K562 (cell line): ENCODE measurements around the gene USB1. TPM values are rescaled to one million over a fixed set of nuclear protein-coding genes. Genes with fewer than 3 reads are reported as not detected.

ENCODE experiments used
- ATAC-seq: fragments of 200-7000 bp; cut with Tn5 transposase; 3 replicates; pipeline ENCODE4 v1.9.1; 2020; ENCODE audit warnings: moderate library complexity
- BruUV-seq: library from RNA; stranded (reverse); fragments of 400-500 nt; replicated peaks from 2 replicates; lab custom pipeline; 2021; lab: Mats Ljungman, UMichigan
- CTCF ChIA-PET: fragments of 300-600 bp; formaldehyde crosslinking; extraction: SDS; loops from one replicate; lab custom pipeline; 2021; ENCODE audit warnings: low intra/inter-chr PET ratio; lab: Yijun Ruan, JAX
- POLR2A ChIA-PET: fragments of 300-600, 350-650 bp; sonication (Branson Sonifier 250); formaldehyde crosslinking; extraction: SDS; loops from one replicate; lab custom pipeline; 2021; ENCODE audit warnings: antibody characterized with exemption, inconsistent platforms; lab: Yijun Ruan, JAX
- DNase-seq, 4 experiments: peaks; one replicate each; pipeline versions ENCODE4 v3.0.0 to v3.0.0-alpha.2; 2011 to 2018; ENCODE audit warnings: low spot score in 3 of 4, mixed read lengths in 3 of 4; ENCODE audit errors: extremely low read depth in 1 of 4
- FAIRE-seq: peaks from 2 replicates; lab custom pipeline; 2011; peaks lifted over from hg19 to GRCh38; lab: Jason Lieb, UNC
- H2AFZ ChIP-seq: 2 replicates; pipeline ENCODE4 v1.6.0; 2011; ENCODE audit warnings: low read depth, low read length, control low read depth, inconsistent platforms
- H3K27ac ChIP-seq: fragments of 200-600 bp; 3 replicates; pipeline ENCODE4 v1.8.0; 2011; ENCODE audit warnings: low read depth, mild to moderate bottlenecking, control low read depth, inconsistent platforms, low read length, moderate library complexity, mixed read lengths; ENCODE audit errors: extremely low read depth
- H3K27me3 ChIP-seq, 2 experiments: fragments of 300-600 bp in 1 of 2; 2 replicates in 1 of 2; 3 replicates in 1 of 2; pipeline versions ENCODE4 v1.6.0 to v1.8.0; 2011; ENCODE audit warnings: inconsistent platforms in 2 of 2, low read length in 2 of 2, mild to moderate bottlenecking in 1 of 2, mixed read lengths in 1 of 2, moderate library complexity in 1 of 2; ENCODE audit not compliant: control insufficient read depth in 2 of 2, insufficient read depth in 2 of 2
- H3K36me3 ChIP-seq: fragments of 300-600 bp; 3 replicates; pipeline ENCODE4 v1.8.0; 2011; ENCODE audit warnings: mild to moderate bottlenecking, low read length, inconsistent platforms; ENCODE audit not compliant: control insufficient read depth, insufficient read depth
- H3K4me1 ChIP-seq, 2 experiments: fragments of 200-600 bp in 1 of 2; replicated peaks in 1 of 2; 2 replicates in 1 of 2; 3 replicates in 1 of 2; pipeline versions ENCODE4 v1.5.1 to v1.8.0; 2011; ENCODE audit warnings: inconsistent platforms in 2 of 2, low read length in 2 of 2, mild to moderate bottlenecking in 1 of 2, mixed read lengths in 1 of 2, moderate library complexity in 1 of 2; ENCODE audit not compliant: control insufficient read depth in 2 of 2, insufficient read depth in 2 of 2
- H3K4me2 ChIP-seq: 2 replicates; pipeline ENCODE4 v1.6.1; 2011; ENCODE audit warnings: low read length, control low read depth, inconsistent platforms, mixed read lengths; ENCODE audit not compliant: insufficient read depth
- H3K4me3 ChIP-seq: fragments of 200-600 bp; sonication (generic), shearing (Covaris generic); 2 replicates; pipeline ENCODE4 v1.5.1; 2016; ENCODE audit warnings: control low read depth, inconsistent platforms
- H3K79me2 ChIP-seq: fragments of 200-600 bp; 3 replicates; pipeline ENCODE4 v1.8.0; 2011; ENCODE audit warnings: low read length, inconsistent platforms; ENCODE audit not compliant: control insufficient read depth, insufficient read depth
- H3K9ac ChIP-seq, 2 experiments: 2 replicates each; pipeline versions ENCODE4 v1.6.0 to v1.6.1; 2011; ENCODE audit warnings: low read depth in 2 of 2, low read length in 2 of 2, control low read depth in 1 of 2, inconsistent platforms in 1 of 2, mild to moderate bottlenecking in 1 of 2, mixed read lengths in 1 of 2; ENCODE audit not compliant: insufficient read depth in 1 of 2
- H3K9me1 ChIP-seq: one replicate; pipeline ENCODE4 v1.6.0; 2011; ENCODE audit warnings: inconsistent platforms, mild to moderate bottlenecking, low read length, moderate library complexity; ENCODE audit not compliant: control insufficient read depth, insufficient read depth
- H3K9me3 ChIP-seq: replicated peaks from 2 replicates; pipeline ENCODE4 v1.5.1; 2011; ENCODE audit warnings: low read depth, low read length, inconsistent platforms; ENCODE audit not compliant: control insufficient read depth, insufficient read depth
- H4K20me1 ChIP-seq: replicated peaks from 2 replicates; pipeline ENCODE4 v1.6.1; 2011; ENCODE audit warnings: low read length, inconsistent platforms, mixed read lengths; ENCODE audit not compliant: control insufficient read depth, insufficient read depth
- ARID2 ChIP-seq: fragments of 450-650 bp; IDR thresholded peaks from 2 replicates; pipeline ENCODE4 v1.6.1; 2017; ENCODE audit warnings: antibody characterized with exemption, mild to moderate bottlenecking
- ARNT ChIP-seq, 2 experiments: fragments of 450-650 bp; IDR thresholded peaks; 2 replicates each; pipeline ENCODE4 v1.6.1; 2016; ENCODE audit warnings: mild to moderate bottlenecking in 1 of 2
- ATF4 ChIP-seq: fragments of 450-650 bp; formaldehyde crosslinking; IDR thresholded peaks from 2 replicates; pipeline ENCODE4 v1.4.0; 2022; ENCODE audit warnings: mild to moderate bottlenecking, moderate library complexity
- BRF2 ChIP-seq: IDR thresholded peaks from 3 replicates; pipeline ENCODE4 v1.6.1; 2011; ENCODE audit warnings: borderline replicate concordance, mild to moderate bottlenecking; ENCODE audit not compliant: insufficient read length, insufficient read depth
- DDX20 ChIP-seq: fragments of 450-650 bp; IDR thresholded peaks from 2 replicates; pipeline ENCODE4 v1.6.1; 2016; ENCODE audit warnings: missing genetic modification characterization, low read depth, mild to moderate bottlenecking, missing compliant biosample characterization, moderate library complexity
- HINFP ChIP-seq: fragments of 450-650 bp; conservative IDR thresholded peaks from 2 replicates; pipeline ENCODE4 v1.6.1; 2016; ENCODE audit warnings: missing genetic modification characterization, low read depth, mild to moderate bottlenecking, control low read depth, missing compliant biosample characterization
- LCOR ChIP-seq: sonication (generic); formaldehyde crosslinking; IDR thresholded peaks from 2 replicates; pipeline ENCODE4 v1.8.0; 2022; ENCODE audit warnings: mild to moderate bottlenecking, missing genetic modification reagents
- MCM2 ChIP-seq: fragments of 450-650 bp; IDR thresholded peaks from 2 replicates; pipeline ENCODE4 v1.6.1; 2017; ENCODE audit warnings: low read depth, mild to moderate bottlenecking
- MIER1 ChIP-seq: fragments of 450-650 bp; IDR thresholded peaks from 2 replicates; pipeline ENCODE4 v1.6.1; 2016; ENCODE audit warnings: antibody characterized with exemption, mild to moderate bottlenecking, low read depth
- MTA1 ChIP-seq: fragments of 450-650 bp; IDR thresholded peaks from 2 replicates; pipeline ENCODE4 v1.6.1; 2017; ENCODE audit warnings: borderline replicate concordance
- NCOR1 ChIP-seq: fragments of 450-650 bp; IDR thresholded peaks from 2 replicates; pipeline ENCODE4 v1.6.1; 2016; ENCODE audit warnings: mild to moderate bottlenecking, moderate library complexity
- PCBP1 ChIP-seq: fragments of 200-400 bp; formaldehyde crosslinking; IDR thresholded peaks from 2 replicates; pipeline ENCODE4 v1.6.1; 2018; ENCODE audit warnings: mild to moderate bottlenecking, low read depth, low read length; ENCODE audit not compliant: poor library complexity, severe bottlenecking
- TAF1 ChIP-seq: IDR thresholded peaks from 2 replicates; pipeline ENCODE4 v1.6.1; 2011; ENCODE audit warnings: mild to moderate bottlenecking, low read length, moderate library complexity; ENCODE audit not compliant: insufficient read depth, control insufficient read depth, severe bottlenecking; ENCODE audit errors: extremely low read depth
- TFAM ChIP-seq: fragments of 250-450 bp; sonication (Bioruptor Pico); conservative IDR thresholded peaks from 2 replicates; pipeline ENCODE4 v1.5.0; 2021; ENCODE audit warnings: mild to moderate bottlenecking, moderate library complexity
- ZNF24 ChIP-seq: fragments of 450-650 bp; IDR thresholded peaks from 2 replicates; pipeline ENCODE4 v1.6.1; 2016
- ZNF586 ChIP-seq: fragments of 450-650 bp; formaldehyde crosslinking; conservative IDR thresholded peaks from 2 replicates; pipeline ENCODE4 v1.4.0; 2020; ENCODE audit warnings: mild to moderate bottlenecking, moderate library complexity
- WGBS: fragments of 100-300 bp; shearing (Covaris generic); methylation state at CpG from one replicate; pipeline ENCODE4 v1.1.6; 2016; ENCODE audit warnings: low coverage, mixed read lengths; ENCODE audit not compliant: insufficient coverage; ENCODE audit errors: missing lambda C conversion rate; 5-methylcytosine and 5-hydroxymethylcytosine counted together
- in situ Hi-C: fragments of 300-500 bp; cut with MboI; formaldehyde crosslinking; loops from 4 replicates; pipeline ENCODE4 v1.15.0; 2018; ENCODE audit warnings: inconsistent platforms, mixed read lengths
- intact Hi-C: fragments of 100-400 bp; cut with micrococcal nuclease; formaldehyde crosslinking; loops from 2 replicates; pipeline ENCODE4 v1.14.2; 2022
- polyA plus RNA-seq, 8 experiments: library from polyadenylated mRNA; depleted of rRNA in 4 of 8; stranded (reverse) in 5 of 8; unstranded in 3 of 8; fragments of >200 nt; fragmentation: Nextera tagmentation in 2 of 8; fragmentation: Illumina TruSeq in 1 of 8; extraction: Ambion mirVana in 2 of 8; extraction: Trizol in 1 of 8; gene quantifications; 2 replicates each; pipeline versions ENCODE4 v1.2.1 to v1.2.3, GENCODE V29; 2011 to 2014; ENCODE audit warnings: inconsistent platforms in 1 of 8, missing spikeins in 1 of 8
- total RNA-seq, 7 experiments: library from RNA; depleted of rRNA in 6 of 7; stranded (reverse); fragments of >200 nt in 6 of 7; fragmentation: Illumina TruSeq in 2 of 7; extraction: Trizol in 2 of 7; gene quantifications; 2 replicates each; pipeline versions ENCODE4 v1.2.1 to v1.2.3, GENCODE V29; 2011 to 2021; ENCODE audit warnings: low replicate concordance in 1 of 7

Gene USB1
- total and polyA plus RNA-seq, 9 of the 15 experiments (the other 6 are each of a cell fraction or from before 2014, with no cell fraction given): 11.6 to 73.6 (median 19.4) TPM

GRCh38 chr16:58043571-58044155 is 42.5 kb downstream of the USB1 start:
- ATAC-seq (no peak), FAIRE-seq (no peak)
- H3K4me2 ChIP-seq: no peak overlapping the region
- no peaks in the 10 kb centered on the region for H3K9me1 ChIP-seq
- H3K36me3 ChIP-seq: peaks cover 37% of the 10 kb centered on the region; the same call in 2 of the 3 replicates
- no peak overlapping the region; a peak in 1 of 4 replicates for H3K9ac ChIP-seq
- no peak overlapping the region for H3K27ac ChIP-seq
- no TSS peak for BruUV-seq
- in situ Hi-C loops: no loop called here
- TF ChIP-seq TAF1 (no peak), NCOR1 (no peak), LCOR (no peak), ZNF24 (no peak), ZNF586 (CRISPR knock-in tag) (no peak), PCBP1 (no peak), TFAM (no peak), MIER1 (no peak), HINFP (no peak), ATF4 (no peak), DDX20 (tag) (no peak), ARID2 (no peak), ARNT (IDR thresholded peaks at IDR 0.05) (no peak), MCM2 (no peak), MTA1 (no peak), BRF2 (no peak)
- TF ChIP-seq, all 486 proteins: peak for 0
- Histone ChIP-seq H4K20me1 (no peaks in the 10 kb centered on the region), H3K27me3 (no peaks in the 10 kb centered on the region), H3K4me3 (no peak overlapping the region), H3K9me3 (no peaks in the 10 kb centered on the region), H2AFZ (no peak overlapping the region), H3K4me1 (peaks cover 0 to 37% of the 10 kb centered on the region in 2 experiments; a peak in 3 of 5 replicates), H3K79me2 (no peaks in the 10 kb centered on the region)
- WGBS: 87% methylated on average over 7 of the region's 7 CpGs
- DNase-seq: no peak
- CTCF ChIA-PET: no interaction called here
- intact Hi-C loops: no loop called here
- POLR2A ChIA-PET: interaction anchor here (1.1 kb wide), 1 partner anchor 9 kb away, joined by 4 read pairs; no protein-coding TSS in a partner anchor
